HepG2 (cell line): ENCODE data around the gene SUN5. TPM values are rescaled to one million over a fixed set of nuclear protein-coding genes. Genes with fewer than 3 reads are reported as not detected.

ENCODE experiments used
- DPF2 ChIP-seq: sonication (generic); formaldehyde crosslinking; IDR thresholded peaks from 2 replicates; pipeline ENCODE4 v1.4.0; 2020; ENCODE audit warnings: mild to moderate bottlenecking, low read depth, missing genetic modification reagents, borderline replicate concordance
- FOXM1 ChIP-seq: sonication (generic); formaldehyde crosslinking; IDR thresholded peaks from 2 replicates; pipeline ENCODE4 v1.5.0; 2020; ENCODE audit warnings: missing genetic modification reagents
- MBNL3 ChIP-seq: fragments of 250-450 bp; sonication (Bioruptor Pico); conservative IDR thresholded peaks from 2 replicates; pipeline ENCODE4 v1.8.0; 2022; ENCODE audit warnings: mild to moderate bottlenecking, inconsistent platforms
- MEIS1 ChIP-seq: sonication (generic); formaldehyde crosslinking; IDR thresholded peaks from 2 replicates; pipeline ENCODE4 v1.9.0; 2021; ENCODE audit warnings: mild to moderate bottlenecking, missing genetic modification reagents, moderate library complexity, borderline replicate concordance
- TP53 ChIP-seq: sonication (generic); formaldehyde crosslinking; conservative IDR thresholded peaks from 2 replicates; pipeline ENCODE4 v1.4.0; 2020; ENCODE audit warnings: missing genetic modification reagents
- ZNF232 ChIP-seq: sonication (generic); formaldehyde crosslinking; IDR thresholded peaks from 2 replicates; pipeline ENCODE4 v1.4.0; 2020; ENCODE audit warnings: missing genetic modification reagents, borderline replicate concordance
- ZNF891 ChIP-seq: sonication (generic); formaldehyde crosslinking; IDR thresholded peaks from 2 replicates; pipeline ENCODE4 v1.5.0; 2020; ENCODE audit warnings: mild to moderate bottlenecking, missing genetic modification reagents
- polyA plus RNA-seq, 8 experiments: library from polyadenylated mRNA; depleted of rRNA in 3 of 8; stranded (reverse) in 7 of 8; unstranded in 1 of 8; fragments of >200 nt; fragmentation: Illumina TruSeq in 4 of 8; extraction: Trizol in 4 of 8; gene quantifications; 2 replicates each; pipeline versions ENCODE4 v1.2.1 to v1.2.3, GENCODE V29; 2011 to 2016; ENCODE audit warnings: low read depth in 4 of 8, missing spikeins in 1 of 8, mixed read lengths in 1 of 8; ENCODE audit not compliant: insufficient read depth in 1 of 8
- total RNA-seq, 5 experiments: library from RNA; depleted of rRNA; stranded (reverse); fragments of >200 nt; fragmentation: Illumina TruSeq; extraction: Trizol; gene quantifications; 2 replicates each; pipeline ENCODE4 v1.2.3, GENCODE V29; 2016; ENCODE audit warnings: low read depth in 1 of 5
- TF ChIP-seq, protein P1 (sequence below): sonication (generic); formaldehyde crosslinking; IDR thresholded peaks from 2 replicates; pipeline ENCODE4 v1.8.0; 2023; ENCODE audit warnings: mild to moderate bottlenecking, missing genetic modification reagents
- TF ChIP-seq, protein P2 (sequence below): IDR thresholded peaks from 2 replicates; pipeline ENCODE4 v1.6.1; 2012; ENCODE audit warnings: inconsistent platforms
- TF ChIP-seq, protein P3 (sequence below): sonication (generic); formaldehyde crosslinking; IDR thresholded peaks from 2 replicates; pipeline ENCODE4 v1.4.0; 2020; ENCODE audit warnings: missing genetic modification reagents, borderline replicate concordance
- TF ChIP-seq, protein P4 (sequence below): sonication (generic); formaldehyde crosslinking; IDR thresholded peaks from 2 replicates; pipeline ENCODE4 v1.5.1; 2020; ENCODE audit warnings: mild to moderate bottlenecking, moderate library complexity, missing genetic modification reagents
- TF ChIP-seq, protein P5 (sequence below): sonication (generic); formaldehyde crosslinking; IDR thresholded peaks from 2 replicates; pipeline ENCODE4 v1.5.0; 2020; ENCODE audit warnings: mild to moderate bottlenecking, missing genetic modification reagents, borderline replicate concordance
- TF ChIP-seq, protein P6 (sequence below): sonication (generic); formaldehyde crosslinking; conservative IDR thresholded peaks from 2 replicates; pipeline ENCODE4 v1.8.0; 2022; ENCODE audit warnings: mild to moderate bottlenecking, moderate library complexity, missing genetic modification reagents
- TF ChIP-seq, protein P7 (sequence below), 2 experiments: sonication (generic) in 1 of 2; formaldehyde crosslinking in 1 of 2; IDR thresholded peaks; 2 replicates each; pipeline versions ENCODE4 v1.4.0 to v1.6.1; 2018 to 2020; ENCODE audit warnings: missing genetic modification reagents in 2 of 2, borderline replicate concordance in 1 of 2, low read depth in 1 of 2, mild to moderate bottlenecking in 1 of 2, missing biosample characterization in 1 of 2

The SUN5 gene
- total and polyA plus RNA-seq, 2 of the 13 experiments (the other 11 are each of a cell fraction or from before 2014, with no cell fraction given) = not detected

DNA sequence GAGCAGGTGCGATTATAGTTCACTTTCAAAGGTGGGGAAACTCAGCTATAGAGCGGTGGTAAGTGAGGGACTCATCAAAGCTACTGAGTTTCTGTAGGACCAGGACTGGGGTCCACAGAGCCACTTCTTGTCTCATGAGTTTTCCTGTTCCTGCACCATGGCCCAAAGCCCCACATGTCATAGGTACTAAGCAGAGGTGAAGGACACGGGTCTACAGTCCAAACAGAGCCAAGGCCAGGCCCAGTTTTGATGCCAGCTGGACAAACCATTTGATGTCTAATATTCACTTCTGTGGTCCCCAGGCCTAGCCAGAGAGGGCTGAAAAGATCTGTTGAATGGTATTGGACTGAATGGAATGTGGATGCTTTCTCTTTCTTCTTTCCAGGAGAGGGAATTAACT, 38.2 kb upstream of the SUN5 start (continued):
- TF ChIP-seq, protein P1, sequence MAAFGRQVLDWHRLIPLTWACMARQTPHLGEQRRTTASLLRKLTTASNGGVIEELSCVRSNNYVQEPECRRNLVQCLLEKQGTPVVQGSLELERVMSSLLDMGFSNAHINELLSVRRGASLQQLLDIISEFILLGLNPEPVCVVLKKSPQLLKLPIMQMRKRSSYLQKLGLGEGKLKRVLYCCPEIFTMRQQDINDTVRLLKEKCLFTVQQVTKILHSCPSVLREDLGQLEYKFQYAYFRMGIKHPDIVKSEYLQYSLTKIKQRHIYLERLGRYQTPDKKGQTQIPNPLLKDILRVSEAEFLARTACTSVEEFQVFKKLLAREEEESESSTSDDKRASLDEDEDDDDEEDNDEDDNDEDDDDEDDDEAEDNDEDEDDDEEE (CRISPR knock-in tag) = 0 out of 2 replicates have a peak, but pooled peaks have one; percentile 35
- TF ChIP-seq DPF2 (CRISPR knock-in tag) (no peak), MEIS1 (CRISPR knock-in tag) (no peak), TP53 (CRISPR knock-in tag) (0 out of 2 replicates have a peak, but pooled peaks have one; percentile 27), ZNF891 (CRISPR knock-in tag) (no peak), ZNF232 (CRISPR knock-in tag) (no peak), MBNL3 (no peak), FOXM1 (CRISPR knock-in tag) (no peak)
- TF ChIP-seq, protein P2, sequence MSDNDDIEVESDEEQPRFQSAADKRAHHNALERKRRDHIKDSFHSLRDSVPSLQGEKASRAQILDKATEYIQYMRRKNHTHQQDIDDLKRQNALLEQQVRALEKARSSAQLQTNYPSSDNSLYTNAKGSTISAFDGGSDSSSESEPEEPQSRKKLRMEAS = no peak
- TF ChIP-seq, protein P3, sequence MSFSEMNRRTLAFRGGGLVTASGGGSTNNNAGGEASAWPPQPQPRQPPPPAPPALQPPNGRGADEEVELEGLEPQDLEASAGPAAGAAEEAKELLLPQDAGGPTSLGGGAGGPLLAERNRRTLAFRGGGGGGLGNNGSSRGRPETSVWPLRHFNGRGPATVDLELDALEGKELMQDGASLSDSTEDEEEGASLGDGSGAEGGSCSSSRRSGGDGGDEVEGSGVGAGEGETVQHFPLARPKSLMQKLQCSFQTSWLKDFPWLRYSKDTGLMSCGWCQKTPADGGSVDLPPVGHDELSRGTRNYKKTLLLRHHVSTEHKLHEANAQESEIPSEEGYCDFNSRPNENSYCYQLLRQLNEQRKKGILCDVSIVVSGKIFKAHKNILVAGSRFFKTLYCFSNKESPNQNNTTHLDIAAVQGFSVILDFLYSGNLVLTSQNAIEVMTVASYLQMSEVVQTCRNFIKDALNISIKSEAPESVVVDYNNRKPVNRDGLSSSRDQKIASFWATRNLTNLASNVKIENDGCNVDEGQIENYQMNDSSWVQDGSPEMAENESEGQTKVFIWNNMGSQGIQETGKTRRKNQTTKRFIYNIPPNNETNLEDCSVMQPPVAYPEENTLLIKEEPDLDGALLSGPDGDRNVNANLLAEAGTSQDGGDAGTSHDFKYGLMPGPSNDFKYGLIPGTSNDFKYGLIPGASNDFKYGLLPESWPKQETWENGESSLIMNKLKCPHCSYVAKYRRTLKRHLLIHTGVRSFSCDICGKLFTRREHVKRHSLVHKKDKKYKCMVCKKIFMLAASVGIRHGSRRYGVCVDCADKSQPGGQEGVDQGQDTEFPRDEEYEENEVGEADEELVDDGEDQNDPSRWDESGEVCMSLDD (CRISPR knock-in tag) = no peak
- TF ChIP-seq, protein P4, sequence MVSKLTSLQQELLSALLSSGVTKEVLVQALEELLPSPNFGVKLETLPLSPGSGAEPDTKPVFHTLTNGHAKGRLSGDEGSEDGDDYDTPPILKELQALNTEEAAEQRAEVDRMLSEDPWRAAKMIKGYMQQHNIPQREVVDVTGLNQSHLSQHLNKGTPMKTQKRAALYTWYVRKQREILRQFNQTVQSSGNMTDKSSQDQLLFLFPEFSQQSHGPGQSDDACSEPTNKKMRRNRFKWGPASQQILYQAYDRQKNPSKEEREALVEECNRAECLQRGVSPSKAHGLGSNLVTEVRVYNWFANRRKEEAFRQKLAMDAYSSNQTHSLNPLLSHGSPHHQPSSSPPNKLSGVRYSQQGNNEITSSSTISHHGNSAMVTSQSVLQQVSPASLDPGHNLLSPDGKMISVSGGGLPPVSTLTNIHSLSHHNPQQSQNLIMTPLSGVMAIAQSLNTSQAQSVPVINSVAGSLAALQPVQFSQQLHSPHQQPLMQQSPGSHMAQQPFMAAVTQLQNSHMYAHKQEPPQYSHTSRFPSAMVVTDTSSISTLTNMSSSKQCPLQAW = 0 out of 2 replicates have a peak, but pooled peaks have one; percentile 14
- TF ChIP-seq, protein P5, sequence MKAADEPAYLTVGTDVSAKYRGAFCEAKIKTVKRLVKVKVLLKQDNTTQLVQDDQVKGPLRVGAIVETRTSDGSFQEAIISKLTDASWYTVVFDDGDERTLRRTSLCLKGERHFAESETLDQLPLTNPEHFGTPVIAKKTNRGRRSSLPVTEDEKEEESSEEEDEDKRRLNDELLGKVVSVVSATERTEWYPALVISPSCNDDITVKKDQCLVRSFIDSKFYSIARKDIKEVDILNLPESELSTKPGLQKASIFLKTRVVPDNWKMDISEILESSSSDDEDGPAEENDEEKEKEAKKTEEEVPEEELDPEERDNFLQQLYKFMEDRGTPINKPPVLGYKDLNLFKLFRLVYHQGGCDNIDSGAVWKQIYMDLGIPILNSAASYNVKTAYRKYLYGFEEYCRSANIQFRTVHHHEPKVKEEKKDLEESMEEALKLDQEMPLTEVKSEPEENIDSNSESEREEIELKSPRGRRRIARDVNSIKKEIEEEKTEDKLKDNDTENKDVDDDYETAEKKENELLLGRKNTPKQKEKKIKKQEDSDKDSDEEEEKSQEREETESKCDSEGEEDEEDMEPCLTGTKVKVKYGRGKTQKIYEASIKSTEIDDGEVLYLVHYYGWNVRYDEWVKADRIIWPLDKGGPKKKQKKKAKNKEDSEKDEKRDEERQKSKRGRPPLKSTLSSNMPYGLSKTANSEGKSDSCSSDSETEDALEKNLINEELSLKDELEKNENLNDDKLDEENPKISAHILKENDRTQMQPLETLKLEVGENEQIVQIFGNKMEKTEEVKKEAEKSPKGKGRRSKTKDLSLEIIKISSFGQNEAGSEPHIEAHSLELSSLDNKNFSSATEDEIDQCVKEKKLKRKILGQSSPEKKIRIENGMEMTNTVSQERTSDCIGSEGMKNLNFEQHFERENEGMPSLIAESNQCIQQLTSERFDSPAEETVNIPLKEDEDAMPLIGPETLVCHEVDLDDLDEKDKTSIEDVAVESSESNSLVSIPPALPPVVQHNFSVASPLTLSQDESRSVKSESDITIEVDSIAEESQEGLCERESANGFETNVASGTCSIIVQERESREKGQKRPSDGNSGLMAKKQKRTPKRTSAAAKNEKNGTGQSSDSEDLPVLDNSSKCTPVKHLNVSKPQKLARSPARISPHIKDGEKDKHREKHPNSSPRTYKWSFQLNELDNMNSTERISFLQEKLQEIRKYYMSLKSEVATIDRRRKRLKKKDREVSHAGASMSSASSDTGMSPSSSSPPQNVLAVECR = no peak
- TF ChIP-seq, protein P6, sequence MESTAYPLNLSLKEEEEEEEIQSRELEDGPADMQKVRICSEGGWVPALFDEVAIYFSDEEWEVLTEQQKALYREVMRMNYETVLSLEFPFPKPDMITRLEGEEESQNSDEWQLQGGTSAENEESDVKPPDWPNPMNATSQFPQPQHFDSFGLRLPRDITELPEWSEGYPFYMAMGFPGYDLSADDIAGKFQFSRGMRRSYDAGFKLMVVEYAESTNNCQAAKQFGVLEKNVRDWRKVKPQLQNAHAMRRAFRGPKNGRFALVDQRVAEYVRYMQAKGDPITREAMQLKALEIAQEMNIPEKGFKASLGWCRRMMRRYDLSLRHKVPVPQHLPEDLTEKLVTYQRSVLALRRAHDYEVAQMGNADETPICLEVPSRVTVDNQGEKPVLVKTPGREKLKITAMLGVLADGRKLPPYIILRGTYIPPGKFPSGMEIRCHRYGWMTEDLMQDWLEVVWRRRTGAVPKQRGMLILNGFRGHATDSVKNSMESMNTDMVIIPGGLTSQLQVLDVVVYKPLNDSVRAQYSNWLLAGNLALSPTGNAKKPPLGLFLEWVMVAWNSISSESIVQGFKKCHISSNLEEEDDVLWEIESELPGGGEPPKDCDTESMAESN (CRISPR knock-in tag) = no peak
- TF ChIP-seq, protein P7, sequence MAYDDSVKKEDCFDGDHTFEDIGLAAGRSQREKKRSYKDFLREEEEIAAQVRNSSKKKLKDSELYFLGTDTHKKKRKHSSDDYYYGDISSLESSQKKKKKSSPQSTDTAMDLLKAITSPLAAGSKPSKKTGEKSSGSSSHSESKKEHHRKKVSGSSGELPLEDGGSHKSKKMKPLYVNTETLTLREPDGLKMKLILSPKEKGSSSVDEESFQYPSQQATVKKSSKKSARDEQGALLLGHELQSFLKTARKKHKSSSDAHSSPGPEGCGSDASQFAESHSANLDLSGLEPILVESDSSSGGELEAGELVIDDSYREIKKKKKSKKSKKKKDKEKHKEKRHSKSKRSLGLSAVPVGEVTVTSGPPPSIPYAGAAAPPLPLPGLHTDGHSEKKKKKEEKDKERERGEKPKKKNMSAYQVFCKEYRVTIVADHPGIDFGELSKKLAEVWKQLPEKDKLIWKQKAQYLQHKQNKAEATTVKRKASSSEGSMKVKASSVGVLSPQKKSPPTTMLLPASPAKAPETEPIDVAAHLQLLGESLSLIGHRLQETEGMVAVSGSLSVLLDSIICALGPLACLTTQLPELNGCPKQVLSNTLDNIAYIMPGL (CRISPR knock-in tag; IDR thresholded peaks at IDR 0.05; ENCODE audit: borderline replicate concordance in 1 of 2, low read depth in 1 of 2) = no peak
